Measurements from ENCODE around the gene SH2D3A.

- TF ChIP-seq CTCF (IDR thresholded peaks at IDR 0.05 in 8 of 11, conservative IDR thresholded peaks at IDR 0.05 in 3 of 11) (no peak), POLR2AphosphoS5 (IDR thresholded peaks at IDR 0.05) (no peak)
These were observed 44.1 kb upstream of the SH2D3A start for GRCh38 chr19:6811378-6811777.

Data from spleen (tissue), 7 donors.